H9 (cell line): Measurements from ENCODE around the gene ZBTB7A. TPM values are rescaled to one million over a fixed set of nuclear protein-coding genes. Genes with fewer than 3 reads are reported as not detected.

Experiments
- DNase-seq: peaks from one replicate; pipeline ENCODE4 v3.0.0-alpha.2; 2017
- H2AFZ ChIP-seq: one replicate; pipeline ENCODE4 v1.6.1; 2013; ENCODE audit warnings: mild to moderate bottlenecking, low read length, control low read depth, moderate library complexity
- H2AK5ac ChIP-seq: 2 replicates; pipeline ENCODE4 v1.6.1; 2013; ENCODE audit warnings: low read length, control low read depth, mixed read lengths; ENCODE audit not compliant: insufficient read length
- H2BK120ac ChIP-seq: one replicate; pipeline ENCODE4 v1.6.1; 2013; ENCODE audit warnings: low read depth, mild to moderate bottlenecking, low read length, control low read depth, inconsistent platforms; ENCODE audit not compliant: poor library complexity, severe bottlenecking
- H2BK12ac ChIP-seq: 2 replicates; pipeline ENCODE4 v1.6.1; 2013; ENCODE audit warnings: low read length, control low read depth, mixed read lengths, low read depth; ENCODE audit not compliant: insufficient read length
- H2BK15ac ChIP-seq: 2 replicates; pipeline ENCODE4 v1.6.1; 2013; ENCODE audit warnings: low read depth, low read length, control low read depth
- H2BK20ac ChIP-seq: one replicate; pipeline ENCODE4 v1.6.1; 2013; ENCODE audit warnings: low read depth, mild to moderate bottlenecking, low read length, control low read depth, inconsistent platforms; ENCODE audit not compliant: poor library complexity, severe bottlenecking
- H2BK5ac ChIP-seq: 2 replicates; pipeline ENCODE4 v1.6.1; 2013; ENCODE audit warnings: low read length, control low read depth, mixed read lengths; ENCODE audit not compliant: insufficient read length
- H3K14ac ChIP-seq: 2 replicates; pipeline ENCODE4 v1.6.1; 2013; ENCODE audit warnings: low read length, control low read depth; ENCODE audit not compliant: insufficient read depth
- H3K18ac ChIP-seq: 2 replicates; pipeline ENCODE4 v1.6.1; 2013; ENCODE audit warnings: low read depth, mild to moderate bottlenecking, mixed read lengths, low read length, control low read depth; ENCODE audit not compliant: insufficient read length
- H3K23ac ChIP-seq: 2 replicates; pipeline ENCODE4 v1.6.1; 2013; ENCODE audit warnings: low read length, control low read depth, mixed read lengths, low read depth; ENCODE audit not compliant: insufficient read length
- H3K23me2 ChIP-seq: 2 replicates; pipeline ENCODE4 v1.6.1; 2013; ENCODE audit warnings: low read depth, mild to moderate bottlenecking, mixed read lengths, low read length, control low read depth; ENCODE audit not compliant: insufficient read length, poor library complexity, severe bottlenecking
- H3K27ac ChIP-seq: 2 replicates; pipeline ENCODE4 v1.5.1; 2013; ENCODE audit warnings: low read length, control low read depth, mixed read lengths, low read depth; ENCODE audit not compliant: insufficient read length
- H3K27me3 ChIP-seq: 2 replicates; pipeline ENCODE4 v1.6.1; 2013; ENCODE audit warnings: low read length, control low read depth, inconsistent platforms; ENCODE audit not compliant: insufficient read depth
- H3K4ac ChIP-seq: 2 replicates; pipeline ENCODE4 v1.6.1; 2013; ENCODE audit warnings: low read depth, mild to moderate bottlenecking, control low read depth, inconsistent platforms, low read length, moderate library complexity
- H3K4me1 ChIP-seq: 2 replicates; pipeline ENCODE4 v1.6.1; 2013; ENCODE audit warnings: low read length, control low read depth, inconsistent platforms; ENCODE audit not compliant: insufficient read depth
- H3K4me2 ChIP-seq: 2 replicates; pipeline ENCODE4 v1.6.1; 2013; ENCODE audit warnings: low read length, control low read depth, mixed read lengths; ENCODE audit not compliant: insufficient read length, insufficient read depth
- H3K56ac ChIP-seq: 2 replicates; pipeline ENCODE4 v1.6.1; 2013; ENCODE audit warnings: low read depth, mild to moderate bottlenecking, mixed read lengths, low read length, control low read depth; ENCODE audit not compliant: insufficient read length
- H3K79me1 ChIP-seq: 2 replicates; pipeline ENCODE4 v1.6.1; 2013; ENCODE audit warnings: low read depth, mild to moderate bottlenecking, moderate library complexity, low read length, control low read depth, inconsistent platforms; ENCODE audit not compliant: insufficient read depth, poor library complexity, severe bottlenecking
- H3K79me2 ChIP-seq: 2 replicates; pipeline ENCODE4 v1.6.1; 2013; ENCODE audit warnings: low read length, control low read depth, inconsistent platforms; ENCODE audit not compliant: insufficient read depth
- H3K9ac ChIP-seq: 2 replicates; pipeline ENCODE4 v1.6.1; 2013; ENCODE audit warnings: low read length, control low read depth, mixed read lengths; ENCODE audit not compliant: insufficient read length; ENCODE audit errors: extremely low read depth
- H3K9me3 ChIP-seq: one replicate; pipeline ENCODE4 v1.6.1; 2013; ENCODE audit warnings: low read depth, low read length, inconsistent platforms; ENCODE audit not compliant: control insufficient read depth
- H3T11ph ChIP-seq: one replicate; pipeline ENCODE4 v1.6.1; 2013; ENCODE audit warnings: mild to moderate bottlenecking, low read length, control low read depth, inconsistent platforms
- H4K20me1 ChIP-seq: one replicate; pipeline ENCODE4 v1.6.1; 2013; ENCODE audit not compliant: control insufficient read depth, insufficient read length, insufficient read depth
- H4K5ac ChIP-seq: 2 replicates; pipeline ENCODE4 v1.6.1; 2013; ENCODE audit warnings: low read depth, mild to moderate bottlenecking, mixed read lengths, low read length, control low read depth; ENCODE audit not compliant: insufficient read length
- H4K8ac ChIP-seq: replicated peaks from 2 replicates; pipeline ENCODE4 v1.6.1; 2013; ENCODE audit warnings: low read length, control low read depth, mixed read lengths, low read depth; ENCODE audit not compliant: insufficient read length
- H4K91ac ChIP-seq: 2 replicates; pipeline ENCODE4 v1.6.1; 2013; ENCODE audit warnings: low read depth, mild to moderate bottlenecking, moderate library complexity, mixed read lengths, low read length, control low read depth; ENCODE audit not compliant: insufficient read length
- H3K27ac Mint-ChIP-seq, 3 experiments: 2 replicates in 2 of 3; 3 replicates in 1 of 3; pipeline ENCODE4 v1.8.0; 2020 to 2021; ENCODE audit warnings: mixed read lengths in 3 of 3, mild to moderate bottlenecking in 1 of 3, moderate library complexity in 1 of 3
- H3K27me3 Mint-ChIP-seq: 2 replicates; pipeline ENCODE4 v1.8.0; 2021; ENCODE audit warnings: low read depth, mild to moderate bottlenecking, moderate library complexity, mixed read lengths
- H3K36me3 Mint-ChIP-seq, 3 experiments: 2 replicates in 2 of 3; 3 replicates in 1 of 3; pipeline ENCODE4 v1.8.0; 2020 to 2021; ENCODE audit warnings: low read depth in 3 of 3, mixed read lengths in 3 of 3; ENCODE audit not compliant: insufficient read depth in 1 of 3
- H3K4me1 Mint-ChIP-seq, 2 experiments: 2 replicates each; pipeline ENCODE4 v1.8.0; 2020; ENCODE audit warnings: mixed read lengths in 2 of 2
- H3K4me3 Mint-ChIP-seq, 2 experiments: 2 replicates in 1 of 2; 3 replicates in 1 of 2; pipeline ENCODE4 v1.8.0; 2020 to 2021; ENCODE audit warnings: mild to moderate bottlenecking in 2 of 2, mixed read lengths in 2 of 2, moderate library complexity in 1 of 2
- H3K9me3 Mint-ChIP-seq, 2 experiments: 2 replicates in 1 of 2; 3 replicates in 1 of 2; pipeline ENCODE4 v1.8.0; 2020; ENCODE audit warnings: mild to moderate bottlenecking in 2 of 2, mixed read lengths in 2 of 2, moderate library complexity in 1 of 2
- WGBS: extraction: QIAGEN DNeasy Blood & Tissue Kit; methylation state at CpG from one replicate; pipeline ENCODE4 v1.1.7; 2013; ENCODE audit warnings: missing lambda C conversion rate, low lambda C conversion rate, mixed read lengths; ENCODE audit not compliant: insufficient read length; ENCODE audit errors: extremely low coverage; 5-methylcytosine and 5-hydroxymethylcytosine counted together
- total RNA-seq: library from RNA; stranded (reverse); gene quantifications from 2 replicates; pipeline ENCODE4 v1.2.1, GENCODE V29; 2021
- TF ChIP-seq, protein P1 (sequence below): fragments of 200-600 bp; sonication (generic); conservative IDR thresholded peaks from 3 replicates; pipeline ENCODE4 v1.8.0; 2021; ENCODE audit warnings: antibody characterized with exemption, mild to moderate bottlenecking

The ZBTB7A gene
- total RNA-seq, 1 experiment from 2014 or later, result 24.9 TPM

DNA sequence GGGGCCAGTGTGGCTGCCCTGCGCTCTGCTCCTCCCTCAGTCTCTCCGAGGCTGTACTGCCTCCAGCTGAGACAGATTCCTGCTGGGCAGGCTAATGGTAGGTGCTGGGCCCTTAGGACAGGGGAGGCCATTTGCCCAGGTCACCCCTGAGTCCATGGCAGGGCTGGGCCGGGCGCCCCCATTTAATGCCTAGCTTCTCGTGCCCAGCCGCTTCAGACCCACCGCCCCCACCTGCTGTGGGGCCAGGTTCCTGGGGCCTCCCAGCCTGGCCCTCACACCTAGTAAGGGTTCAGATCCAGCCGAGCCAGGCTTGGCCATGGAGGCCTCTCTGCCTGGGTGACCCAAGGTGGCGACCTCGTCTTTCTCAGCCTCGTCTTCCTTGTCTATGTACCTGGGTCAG, 41.4 kb downstream of the ZBTB7A start:
- no peak for DNase-seq
- peaks cover 4% of the 10 kb centered on the region; the same call in 1 of the 2 replicates for H3K79me2 ChIP-seq

More for the DNA sequence above, 41.4 kb downstream of the ZBTB7A start:
- no peak overlapping the region for H3K9ac ChIP-seq
- no peak overlapping the region for H2BK15ac ChIP-seq
- Mint-ChIP-seq H3K4me1 (no peaks in the 10 kb centered on the region), H3K36me3 (peaks cover 11 to 58% (median 45%) of the 10 kb centered on the region in 3 experiments), H3K27me3 (no peaks in the 10 kb centered on the region), H3K4me3 (no peak overlapping the region), H3K27ac (no peak overlapping the region), H3K9me3 (no peaks in the 10 kb centered on the region; a peak in 1 of 5 replicates)
- H2BK5ac ChIP-seq, result no peak overlapping the region
- no peak overlapping the region for H2AFZ ChIP-seq
- no peaks in the 10 kb centered on the region for H3K4me1 ChIP-seq
- no peak overlapping the region for H3K27ac ChIP-seq
- H3K9me3 ChIP-seq, result no peaks in the 10 kb centered on the region
- no peak overlapping the region for H3K4ac ChIP-seq
- H3K56ac ChIP-seq, result no peak overlapping the region
- H3K23ac ChIP-seq, result no peak overlapping the region
- no peak overlapping the region for H2AK5ac ChIP-seq
- no peak overlapping the region for H3T11ph ChIP-seq
- no peak overlapping the region for H4K5ac ChIP-seq
- no peaks in the 10 kb centered on the region for H3K27me3 ChIP-seq
- no peak overlapping the region; the same call in 1 of the 2 replicates for H3K14ac ChIP-seq
- WGBS, result no CpG with 5 or more reads among the region's 11 CpGs
- H3K4me2 ChIP-seq, result no peak overlapping the region
- H4K91ac ChIP-seq, result no peak overlapping the region
- TF ChIP-seq, protein P1, sequence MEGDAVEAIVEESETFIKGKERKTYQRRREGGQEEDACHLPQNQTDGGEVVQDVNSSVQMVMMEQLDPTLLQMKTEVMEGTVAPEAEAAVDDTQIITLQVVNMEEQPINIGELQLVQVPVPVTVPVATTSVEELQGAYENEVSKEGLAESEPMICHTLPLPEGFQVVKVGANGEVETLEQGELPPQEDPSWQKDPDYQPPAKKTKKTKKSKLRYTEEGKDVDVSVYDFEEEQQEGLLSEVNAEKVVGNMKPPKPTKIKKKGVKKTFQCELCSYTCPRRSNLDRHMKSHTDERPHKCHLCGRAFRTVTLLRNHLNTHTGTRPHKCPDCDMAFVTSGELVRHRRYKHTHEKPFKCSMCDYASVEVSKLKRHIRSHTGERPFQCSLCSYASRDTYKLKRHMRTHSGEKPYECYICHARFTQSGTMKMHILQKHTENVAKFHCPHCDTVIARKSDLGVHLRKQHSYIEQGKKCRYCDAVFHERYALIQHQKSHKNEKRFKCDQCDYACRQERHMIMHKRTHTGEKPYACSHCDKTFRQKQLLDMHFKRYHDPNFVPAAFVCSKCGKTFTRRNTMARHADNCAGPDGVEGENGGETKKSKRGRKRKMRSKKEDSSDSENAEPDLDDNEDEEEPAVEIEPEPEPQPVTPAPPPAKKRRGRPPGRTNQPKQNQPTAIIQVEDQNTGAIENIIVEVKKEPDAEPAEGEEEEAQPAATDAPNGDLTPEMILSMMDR, result no peak
- H4K20me1 ChIP-seq, result no peaks in the 10 kb centered on the region
- H4K8ac ChIP-seq, result no peak overlapping the region
- no peaks in the 10 kb centered on the region for H3K23me2 ChIP-seq
- H2BK20ac ChIP-seq, result no peak overlapping the region
- H3K18ac ChIP-seq, result no peak overlapping the region
- no peak overlapping the region for H2BK120ac ChIP-seq
- H3K79me1 ChIP-seq, result no peaks in the 10 kb centered on the region
- H2BK12ac ChIP-seq, result no peak overlapping the region
